Measurements from ENCODE around the gene SEH1L.
"Not testable (repeated sequence)": the region's sequence is repeated elsewhere in the genome, so short reads cannot be mapped to it uniquely, and the experiment has no call there.

Gene SEH1L

DNA sequence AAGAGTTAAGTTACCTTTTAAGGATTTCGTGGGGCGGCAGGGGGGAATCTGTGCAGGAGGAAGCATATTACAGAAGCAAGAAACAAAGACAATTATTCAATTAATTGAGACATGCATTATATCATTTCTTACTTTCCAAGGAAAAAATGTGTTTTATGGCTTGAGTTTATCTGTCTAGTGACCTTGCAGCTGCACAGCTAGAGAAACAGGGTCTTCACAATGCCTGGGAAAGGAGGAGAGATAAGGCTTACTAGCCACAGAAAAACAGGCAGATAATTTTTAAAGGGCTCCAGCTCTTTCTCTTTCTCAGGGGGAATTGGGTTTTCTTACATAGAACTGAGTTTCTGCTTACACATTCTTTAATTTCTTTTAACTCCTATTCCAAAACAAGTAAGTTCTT is 49.5 kb downstream of the SEH1L start:
- DNase-seq: not testable (repeated sequence)

DNA sequence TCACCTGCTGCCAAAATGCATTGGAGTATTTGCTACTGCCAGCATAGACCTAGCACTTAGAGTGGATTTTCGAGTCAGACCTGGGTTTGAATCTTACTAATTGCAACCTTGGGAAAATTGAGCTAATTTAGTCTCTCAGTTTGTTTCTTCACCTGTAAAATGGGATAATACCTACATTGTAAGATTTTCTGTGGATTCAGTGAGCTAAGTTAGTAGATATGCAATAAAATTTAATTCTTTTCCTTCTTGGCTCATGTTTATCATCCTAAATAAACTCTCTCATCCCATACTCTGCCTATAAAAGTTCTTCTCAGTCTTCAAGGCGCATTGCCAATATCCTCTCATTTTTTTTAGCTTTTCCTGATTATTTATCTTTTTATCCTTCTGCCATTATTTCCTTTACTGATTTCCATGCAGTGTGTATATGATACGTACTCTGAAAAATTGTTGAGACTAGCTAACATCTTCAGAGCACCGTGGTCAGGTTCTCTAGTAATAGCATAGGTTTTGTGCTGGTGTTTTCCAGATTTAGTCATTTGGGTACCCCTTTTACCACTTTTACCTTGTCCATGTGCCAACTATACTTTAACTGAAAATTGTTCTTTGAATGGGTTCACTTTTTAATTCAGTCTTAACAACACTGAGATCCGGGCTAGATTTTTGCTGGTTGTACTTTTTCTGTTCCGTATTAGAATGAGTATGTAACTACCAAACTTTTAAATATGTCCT is 50.7 kb downstream of the SEH1L start:
- no peak for DNase-seq

DNA sequence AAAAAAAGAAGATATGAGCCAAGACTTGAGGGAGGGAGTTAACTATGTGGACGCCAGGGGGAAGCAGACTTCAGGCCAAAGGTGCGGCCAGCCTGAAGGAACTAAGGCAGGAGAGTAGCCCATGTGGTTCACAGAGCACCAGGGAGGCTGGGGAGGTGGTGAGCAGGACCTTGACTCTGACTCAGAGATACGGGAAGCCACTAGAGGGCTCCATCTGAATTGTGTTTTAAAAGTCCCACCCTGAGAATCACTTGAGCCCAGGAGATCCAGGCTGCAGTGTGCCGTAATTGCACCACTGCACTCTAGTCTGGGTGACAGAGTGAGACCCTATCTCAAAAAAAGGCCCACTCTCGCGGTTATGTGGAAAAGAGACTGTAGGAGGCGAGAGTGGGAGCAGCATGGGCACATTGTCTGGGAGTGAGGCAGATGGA is 55.7 kb downstream of the SEH1L start:
- no peak for DNase-seq

DNA sequence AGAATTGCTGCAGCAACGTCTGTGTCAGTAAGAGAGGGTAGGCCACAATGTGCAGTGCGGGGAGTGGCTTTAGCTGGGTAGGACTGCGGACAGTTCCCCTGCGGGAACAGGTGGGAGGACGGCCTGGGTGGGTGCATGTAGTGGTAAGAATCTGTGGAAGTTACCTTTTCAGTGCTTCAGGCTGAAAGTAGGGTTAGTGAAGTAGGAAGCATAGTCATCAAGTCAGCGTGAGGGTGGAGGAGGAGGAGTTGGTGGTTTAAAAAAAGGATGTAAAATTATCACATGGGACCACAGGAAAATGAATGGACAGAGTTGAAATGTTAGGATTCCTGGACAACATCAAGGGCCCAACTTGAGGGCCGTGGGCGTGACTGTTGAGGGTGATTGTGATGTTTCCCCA is 56.6 kb downstream of the SEH1L start:
- no peak for DNase-seq

DNA sequence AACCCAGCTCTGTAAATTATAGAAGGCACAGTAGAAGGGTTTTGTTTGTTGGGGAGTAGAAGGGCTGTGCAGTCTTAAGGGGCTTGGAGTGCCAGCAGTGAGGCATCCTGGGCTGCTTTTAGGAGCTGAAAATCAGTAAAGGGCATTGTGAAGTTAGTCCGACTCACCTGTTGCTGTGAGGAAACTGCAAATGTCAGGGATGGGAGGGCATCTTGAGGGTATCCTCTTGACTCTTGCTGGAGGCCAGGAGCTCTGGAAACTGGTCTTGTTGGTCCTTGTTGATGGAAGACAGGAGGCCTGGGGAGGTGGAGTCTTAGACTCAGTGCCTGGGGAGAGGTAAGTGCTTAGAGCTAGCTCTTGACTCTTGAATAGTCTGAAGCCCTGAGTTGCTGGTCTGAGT is 57.5 kb downstream of the SEH1L start:
- DNase-seq: no peak

DNA sequence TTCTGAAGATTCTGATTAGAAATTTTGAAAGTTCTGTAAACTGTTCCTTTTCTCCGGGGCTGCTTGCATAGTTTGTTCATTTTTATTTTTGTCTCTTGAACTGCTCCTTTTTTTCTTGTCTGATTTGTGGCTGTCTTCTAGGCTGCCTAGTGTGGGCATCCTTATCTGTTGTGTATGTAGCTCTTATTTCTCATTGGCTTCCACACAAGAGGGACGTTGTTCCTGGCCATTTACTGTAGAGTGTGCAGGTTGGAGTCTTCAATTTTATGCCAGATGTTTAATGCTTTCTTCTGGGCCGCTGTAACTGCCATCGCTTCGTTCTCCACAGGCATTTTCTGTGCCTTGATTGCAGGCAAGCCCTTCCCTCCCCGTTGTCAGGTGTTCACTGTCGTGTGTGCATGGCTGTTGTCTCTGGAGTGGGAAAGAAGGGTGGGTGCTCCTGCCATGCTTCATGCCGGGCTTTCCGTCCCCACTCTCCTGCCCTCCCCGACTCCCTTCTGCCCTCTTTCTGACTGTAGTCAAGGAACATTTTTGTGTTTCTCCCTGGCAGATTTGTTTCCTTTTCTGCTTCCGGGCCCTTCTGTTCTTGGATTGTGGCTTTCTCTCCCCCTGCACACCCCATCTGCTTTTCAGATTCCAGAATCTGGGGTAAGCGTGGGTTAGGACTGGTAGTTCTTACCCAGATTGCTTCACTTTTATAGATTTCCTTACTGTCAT is 58.9 kb downstream of the SEH1L start:
- DNase-seq: no peak

DNA sequence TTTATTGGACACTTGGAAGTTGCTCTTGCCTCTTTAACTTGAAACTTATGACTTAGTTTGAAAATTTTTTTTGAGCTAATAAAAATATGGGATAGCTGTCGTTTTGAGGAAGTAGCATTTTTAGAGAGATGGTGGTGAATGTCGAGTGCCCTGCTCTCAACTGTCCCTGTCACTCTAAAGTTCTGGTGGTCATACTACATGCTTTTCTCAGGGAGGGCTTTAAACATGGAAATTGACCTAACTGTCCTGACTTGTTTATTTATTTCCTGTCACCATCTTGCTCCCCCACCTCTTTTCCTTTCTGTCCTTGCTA is 59.4 kb downstream of the SEH1L start:
- no peak for DNase-seq

DNA sequence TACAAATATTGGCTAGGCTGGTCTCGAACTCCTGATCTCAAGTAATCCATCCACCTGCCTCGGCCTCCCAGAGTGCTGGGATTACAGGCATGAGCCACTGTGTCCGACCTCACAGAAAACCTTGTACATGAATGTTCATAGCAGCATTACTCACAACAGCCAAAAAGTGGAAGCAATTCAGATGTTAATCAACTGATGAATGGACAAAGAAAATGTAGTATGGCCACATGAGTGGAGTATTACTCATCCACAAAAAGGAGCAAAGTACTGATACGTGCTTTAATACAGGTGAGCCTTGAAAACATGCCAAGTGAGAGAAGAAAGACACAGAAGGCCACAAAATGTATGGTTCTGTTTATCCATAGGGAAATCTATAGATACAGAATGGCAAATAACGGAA is 63.9 kb downstream of the SEH1L start:
- DNase-seq: no peak

DNA sequence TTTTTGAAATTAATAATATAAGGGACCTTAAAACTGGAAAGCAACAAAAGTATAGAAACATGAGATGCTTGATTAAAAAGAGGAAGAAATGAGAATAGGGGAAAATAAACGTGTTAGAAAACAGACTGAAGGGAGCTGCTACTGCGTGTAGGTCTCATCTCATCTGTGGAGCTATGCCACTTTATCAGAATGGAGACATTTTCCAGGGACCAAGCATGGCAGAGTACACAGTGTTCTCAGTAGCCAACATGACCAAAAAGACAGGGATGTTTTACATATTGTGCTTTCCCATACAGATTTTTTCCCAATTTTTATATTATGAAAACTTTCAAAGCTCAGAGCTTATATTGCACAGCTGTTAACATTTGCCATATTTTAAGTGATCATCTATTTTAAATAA is 66.4 kb downstream of the SEH1L start:
- no peak for DNase-seq

DNA sequence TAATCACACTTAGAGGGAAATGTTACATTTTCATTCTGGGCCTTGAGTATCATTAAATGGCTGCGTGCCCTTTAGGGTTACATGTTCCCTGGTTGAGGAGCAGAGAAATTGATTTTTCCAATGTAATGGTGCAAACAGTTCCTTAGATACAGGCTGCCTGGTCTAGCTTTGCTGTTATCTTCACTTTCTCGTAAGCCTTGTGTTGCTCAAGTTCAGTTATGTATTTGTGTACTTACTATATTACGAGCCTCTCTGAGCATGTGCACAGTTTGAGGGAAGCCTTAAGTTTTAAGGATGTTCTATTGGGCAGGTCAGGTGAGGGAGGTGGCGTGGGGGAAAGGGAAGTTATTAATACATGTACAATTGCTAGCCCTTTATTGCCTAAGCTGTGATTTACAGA is 67.0 kb downstream of the SEH1L start:
- DNase-seq: no peak

DNA sequence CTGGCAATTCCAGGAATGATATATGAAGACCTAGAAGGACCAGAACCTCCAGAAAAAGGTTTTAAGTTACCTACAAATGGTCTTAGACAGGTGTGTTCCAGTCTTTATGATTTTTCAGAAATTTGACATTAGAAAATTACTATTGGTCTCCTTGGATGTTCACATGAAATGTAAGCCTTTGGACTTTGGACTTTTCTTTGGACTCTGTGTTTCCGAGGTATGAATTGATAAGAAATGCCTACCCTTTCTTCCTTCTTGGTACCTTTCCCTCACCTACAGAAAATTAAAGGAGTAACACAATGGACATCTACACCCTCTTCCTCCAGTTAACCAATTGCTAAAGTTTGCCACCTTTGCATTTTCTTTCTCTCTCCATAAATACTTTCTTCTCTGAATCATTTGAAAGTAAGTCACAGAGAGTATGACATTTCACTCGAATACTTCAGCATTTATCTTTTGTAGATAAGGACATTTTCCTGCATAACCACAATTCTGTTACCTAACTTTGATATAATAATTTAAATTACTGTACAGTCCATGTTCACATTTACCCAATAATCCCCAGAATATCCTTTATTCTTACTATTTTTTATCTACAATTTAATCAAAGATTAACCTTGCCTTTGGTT is 69.5 kb downstream of the SEH1L start:
- no peak for DNase-seq

DNA sequence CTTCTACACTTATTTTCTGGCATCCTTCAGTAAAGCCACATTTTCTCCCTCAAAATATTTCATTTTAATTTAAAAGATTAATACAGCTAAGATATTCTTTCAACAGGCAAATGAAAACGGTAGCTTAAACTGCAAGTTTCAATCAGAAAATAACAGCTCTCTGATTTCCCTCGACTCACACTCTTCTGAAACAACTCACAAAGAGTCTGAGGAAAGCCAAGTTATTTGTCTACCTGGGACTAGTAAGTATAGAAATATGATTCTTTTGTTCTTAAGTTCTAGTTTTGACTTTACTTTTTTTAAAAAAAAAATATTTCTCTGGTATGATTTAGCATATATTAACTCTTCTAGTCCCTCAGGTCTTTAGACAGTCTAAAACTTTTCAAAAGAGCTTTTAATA is 70.6 kb downstream of the SEH1L start:
- DNase-seq: no peak

DNA sequence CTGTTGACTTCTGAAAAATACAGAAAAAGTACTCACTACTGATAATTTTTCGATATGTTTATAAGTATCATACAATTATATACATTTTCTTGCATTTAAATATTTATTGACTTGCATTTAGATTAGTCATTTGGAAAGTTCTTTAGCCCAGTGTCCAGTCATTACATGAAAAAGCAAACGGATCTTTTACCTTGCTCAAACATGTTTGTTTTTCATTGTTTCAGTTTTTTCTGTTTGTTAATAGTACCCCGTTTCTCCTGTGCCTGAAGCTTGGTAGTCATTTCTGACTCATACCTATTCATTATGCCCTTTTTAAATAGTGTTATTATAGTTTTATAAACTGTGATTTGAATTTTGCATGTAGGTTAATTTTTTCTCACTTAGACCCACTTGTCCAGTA is 71.5 kb downstream of the SEH1L start:
- no peak for DNase-seq

DNA sequence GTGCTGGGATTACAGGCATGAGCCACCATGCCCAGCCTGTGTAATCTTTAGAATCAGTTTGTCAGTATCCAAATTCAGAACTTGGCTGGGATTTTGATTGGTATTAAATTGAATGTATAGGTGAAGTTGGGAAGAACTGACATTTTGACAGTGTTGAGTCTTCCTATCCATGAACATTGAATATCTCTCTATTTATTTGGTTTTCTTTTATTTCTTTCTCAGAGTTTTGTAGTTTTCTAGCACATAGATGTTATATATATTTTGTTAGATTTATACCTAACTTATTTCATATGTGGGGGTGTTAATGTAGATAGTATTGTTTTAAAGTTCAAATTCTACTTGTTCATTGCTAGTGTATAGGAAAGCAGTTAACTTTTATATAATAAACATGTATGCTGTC is 74.8 kb downstream of the SEH1L start:
- DNase-seq: no peak

DNA sequence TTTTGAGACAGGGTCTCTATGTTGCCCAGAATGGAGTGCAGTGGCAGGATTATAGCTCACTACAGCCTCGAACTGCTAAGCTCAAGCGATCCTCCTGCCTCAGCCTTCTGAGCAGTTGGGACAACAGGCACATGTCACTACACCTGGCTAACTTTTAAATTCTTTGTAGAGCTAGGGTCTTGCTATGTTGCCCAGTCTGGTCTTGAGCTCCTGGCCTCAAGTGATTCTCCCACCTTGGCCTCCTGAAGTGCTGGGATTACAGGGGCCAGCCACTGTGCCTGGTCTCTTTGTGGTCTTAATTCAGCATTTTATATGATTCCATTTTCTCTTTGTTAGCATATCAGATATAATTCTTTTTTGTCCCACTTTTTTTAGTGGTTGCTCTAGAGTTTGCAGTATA is 77.4 kb downstream of the SEH1L start:
- no peak for DNase-seq

DNA sequence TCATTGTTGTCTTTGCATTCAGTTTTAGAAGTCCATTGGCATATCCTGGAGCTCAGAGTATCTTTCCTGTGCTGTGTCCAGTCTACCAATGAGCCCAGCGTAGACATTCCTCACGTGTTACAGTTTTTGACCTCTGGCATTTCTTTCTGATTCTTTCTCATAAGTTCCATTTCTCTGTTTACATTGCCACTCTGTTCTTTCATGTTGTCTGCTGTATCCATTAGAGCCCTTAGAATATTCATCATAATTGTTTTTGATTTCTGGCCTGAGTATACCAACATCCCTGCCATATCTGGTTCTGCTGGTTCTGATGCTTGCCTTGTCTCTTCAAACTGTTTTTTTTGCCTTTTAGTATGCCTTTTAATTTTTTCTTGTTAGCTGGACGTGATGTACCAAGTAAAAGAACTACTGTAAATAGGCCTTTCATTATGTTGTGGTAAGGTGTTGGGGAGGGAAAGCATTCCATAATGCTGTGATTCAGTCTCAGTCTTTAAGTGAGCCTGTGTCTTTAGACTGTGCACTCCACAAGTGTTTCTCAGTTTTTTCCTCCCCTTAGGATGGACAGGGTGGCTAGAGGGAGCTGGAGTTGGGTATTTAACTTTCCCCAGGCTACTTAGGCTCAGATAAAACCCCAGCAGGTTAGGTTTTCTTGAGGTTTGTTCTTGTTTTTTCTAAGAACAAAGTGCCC is 78.9 kb downstream of the SEH1L start:
- no peak for DNase-seq

DNA sequence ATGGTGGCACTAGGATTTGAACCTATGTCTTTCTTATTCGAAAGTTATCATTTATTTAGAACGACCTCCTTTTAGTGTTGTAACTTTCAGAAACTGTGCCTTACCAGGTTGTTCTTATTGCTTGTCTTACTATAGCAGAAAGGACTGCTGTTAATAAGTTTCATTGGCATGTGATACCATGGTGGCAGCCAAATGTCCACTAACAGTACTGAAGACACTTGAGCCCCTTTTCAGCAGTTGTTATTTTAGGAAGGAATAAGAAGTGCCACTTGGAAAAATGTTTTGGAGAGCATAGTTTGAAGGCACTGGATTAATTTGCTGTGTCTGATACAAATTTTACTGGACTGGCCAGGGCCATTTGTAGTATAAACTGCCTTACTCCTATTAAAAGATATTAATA is 81.1 kb downstream of the SEH1L start:
- no peak for DNase-seq

DNA sequence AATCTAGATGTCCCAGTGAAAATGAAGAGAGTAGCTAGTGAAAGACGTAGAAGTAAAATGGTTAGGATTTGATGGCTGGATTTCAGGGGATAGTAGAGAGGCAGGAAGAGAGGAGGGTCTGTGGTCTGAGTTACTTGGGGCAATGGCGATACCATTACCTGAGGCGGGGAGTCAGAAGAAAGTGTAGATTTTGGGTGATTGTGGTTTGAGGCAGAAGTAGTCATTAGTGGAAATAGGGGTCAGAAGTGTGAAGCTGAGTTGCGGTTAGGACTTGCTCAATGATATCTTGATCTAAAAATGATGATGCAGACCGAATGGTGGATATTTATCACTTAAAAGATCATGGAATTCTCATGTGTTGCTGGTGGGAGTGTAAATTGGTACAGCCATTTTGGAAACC is 84.4 kb downstream of the SEH1L start:
- DNase-seq: no peak

DNA sequence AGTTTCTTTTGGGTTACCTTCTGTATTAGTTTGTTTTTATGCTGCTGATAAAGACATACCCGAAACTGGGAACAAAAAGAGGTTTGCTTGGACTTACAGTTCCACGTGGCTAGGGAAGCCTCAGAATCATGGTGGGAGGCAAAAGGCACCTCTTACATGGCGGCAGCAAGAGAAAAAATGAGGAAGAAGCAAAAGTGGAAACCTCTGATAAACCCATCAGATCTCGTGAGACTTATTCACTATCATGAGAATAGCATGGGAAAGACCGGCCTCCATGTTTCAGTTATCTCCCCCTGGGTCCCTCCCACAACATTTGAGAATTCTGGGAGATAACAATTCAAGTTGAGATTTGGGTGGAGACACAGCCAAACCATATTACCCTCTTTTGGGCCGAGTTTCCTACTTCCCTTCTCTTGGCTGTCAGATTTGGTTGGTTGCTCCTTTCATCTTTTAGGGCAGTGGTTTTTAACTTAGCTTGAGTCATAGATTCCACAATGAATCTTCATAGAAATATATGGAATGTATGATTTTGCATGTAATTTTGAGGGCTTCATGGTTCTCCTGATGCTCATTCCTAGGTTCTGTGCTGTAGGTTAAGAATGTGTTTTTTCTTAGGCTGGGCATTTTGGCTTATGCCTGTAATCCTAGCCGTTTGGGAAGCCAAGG is 87.6 kb downstream of the SEH1L start:
- DNase-seq: no peak

DNA sequence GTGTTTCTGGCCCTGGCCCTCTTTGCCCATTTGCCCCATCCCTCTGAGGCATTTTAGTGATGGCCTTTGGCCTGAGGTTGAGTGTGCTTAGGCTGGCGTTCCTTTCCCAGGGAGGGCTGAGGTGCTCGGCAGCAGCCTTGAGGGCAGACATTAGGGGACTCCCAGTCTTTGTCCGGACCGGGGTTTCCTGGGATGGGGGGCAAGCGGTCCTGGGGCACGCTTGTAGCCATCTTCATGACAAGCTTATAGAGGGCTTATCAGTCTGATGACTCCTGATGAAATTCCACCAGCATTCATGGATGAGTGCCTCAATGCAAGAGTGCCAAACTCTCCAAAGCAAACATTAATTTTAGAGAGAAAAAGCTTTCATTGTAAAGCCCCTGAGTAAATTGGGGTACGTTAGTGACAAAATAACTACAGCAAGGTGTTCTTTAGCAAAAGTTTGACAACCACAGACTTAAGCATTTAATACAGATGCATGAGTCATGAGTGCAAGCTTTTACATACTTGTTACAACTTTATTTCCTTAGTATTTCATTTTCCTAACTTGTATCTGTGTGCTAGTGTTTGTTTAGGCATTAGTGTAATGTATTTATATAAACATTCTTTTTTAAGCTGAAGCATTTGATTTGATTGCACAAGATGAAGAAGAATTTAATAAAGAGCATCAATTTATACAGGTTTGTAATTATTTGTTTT is 89.0 kb downstream of the SEH1L start:
- no peak for DNase-seq

Measured in NCI-H1105 (cell line).